Measurements from ENCODE around the gene RDH8.

- TF ChIP-seq POLR2A (IDR thresholded peaks at IDR 0.05) (no peak), CTCF (IDR thresholded peaks at IDR 0.05) (no peak)
Measured at GRCh38 chr19:9989504-9989903, 23.8 kb upstream of the RDH8 start.
